ENCODE results near the gene CRYBB3. TPM values are rescaled to one million over a fixed set of nuclear protein-coding genes. Genes with fewer than 3 reads are reported as not detected.

CRYBB3 gene
- not detected for polyA plus RNA-seq (2013)

- Histone ChIP-seq H3K4me3 (ENCODE audit: control insufficient read depth in 1 of 7, extremely low read depth in 1 of 7, insufficient read depth in 4 of 7, low read depth in 2 of 7, low read length in 6 of 7) (no peak within 1 kb of the TSS), H3K4me1 (ENCODE audit: control extremely low read depth in 1 of 4, control insufficient read depth in 4 of 4, insufficient read depth in 4 of 4, low read length in 3 of 4) (no peaks in the 10 kb centered on the region), H3K27me3 (replicated peaks in 2 of 5; ENCODE audit: control insufficient read depth in 4 of 5, insufficient read depth in 5 of 5, low read length in 4 of 5) (peaks cover 0 to 1% (median 0%) of the 10 kb centered on the region in 5 experiments), H3K27ac (ENCODE audit: insufficient read depth in 1 of 2, low read depth in 1 of 2, low read length in 2 of 2, poor library complexity in 1 of 2, severe bottlenecking in 2 of 2) (no peak within 1 kb of the TSS), H3K36me3 (ENCODE audit: control insufficient read depth in 4 of 4, insufficient read depth in 4 of 4, low read length in 3 of 4) (no peaks in the 10 kb centered on the region), H3K9me3 (ENCODE audit: control extremely low read depth in 1 of 5, control insufficient read depth in 4 of 5, insufficient read depth in 2 of 5, low read depth in 1 of 5, low read length in 4 of 5) (no peaks in the 10 kb centered on the region)
- ChIA-PET POLR2A (no interaction called here), CTCF (interaction anchor here (4.0 kb wide), 1 partner anchor 573 kb away, joined by 17 read pairs; no protein-coding TSS in a partner anchor)
- no peak for DNase-seq
- WGBS (ENCODE audit: insufficient coverage), result 94% methylated on average over 15 of the region's 17 CpGs
Observed at GRCh38 chr22:25199731-25200520, at the start of gene CRYBB3. Gene CRYBB3, plus strand, starts transcription at chr22:25199858. Its CDS starts 1,539 bp downstream, at chr22:25201397.

- peak in 1 of 3 donors; percentile 15 for DNase-seq
- 89% methylated on average over 5 of the region's 8 CpGs for WGBS (ENCODE audit: insufficient coverage)
- Histone ChIP-seq H3K27ac (ENCODE audit: insufficient read depth in 1 of 2, low read depth in 1 of 2, low read length in 2 of 2, poor library complexity in 1 of 2, severe bottlenecking in 2 of 2) (no peak overlapping the region), H3K4me1 (ENCODE audit: control extremely low read depth in 1 of 4, control insufficient read depth in 4 of 4, insufficient read depth in 4 of 4, low read length in 3 of 4) (no peaks in the 10 kb centered on the region), H3K36me3 (ENCODE audit: control insufficient read depth in 4 of 4, insufficient read depth in 4 of 4, low read length in 3 of 4) (no peaks in the 10 kb centered on the region), H3K9me3 (ENCODE audit: control extremely low read depth in 1 of 5, control insufficient read depth in 4 of 5, insufficient read depth in 2 of 5, low read depth in 1 of 5, low read length in 4 of 5) (no peaks in the 10 kb centered on the region), H3K27me3 (replicated peaks in 2 of 5; ENCODE audit: control insufficient read depth in 4 of 5, insufficient read depth in 5 of 5, low read length in 4 of 5) (no peaks in the 10 kb centered on the region), H3K4me3 (ENCODE audit: control insufficient read depth in 1 of 7, extremely low read depth in 1 of 7, insufficient read depth in 4 of 7, low read depth in 2 of 7, low read length in 6 of 7) (no peak overlapping the region)
- ChIA-PET CTCF (no interaction called here), POLR2A (no interaction called here)
Observed at GRCh38 chr22:25153961-25154666, 45.5 kb upstream of the CRYBB3 start.

GRCh38 chr22:25154667-25154999, 45.0 kb upstream of the CRYBB3 start:
- DNase-seq, result no peak
- ChIA-PET CTCF (no interaction called here), POLR2A (no interaction called here)
- Histone ChIP-seq H3K4me1 (ENCODE audit: control extremely low read depth in 1 of 4, control insufficient read depth in 4 of 4, insufficient read depth in 4 of 4, low read length in 3 of 4) (no peaks in the 10 kb centered on the region), H3K36me3 (ENCODE audit: control insufficient read depth in 4 of 4, insufficient read depth in 4 of 4, low read length in 3 of 4) (no peaks in the 10 kb centered on the region), H3K9me3 (ENCODE audit: control extremely low read depth in 1 of 5, control insufficient read depth in 4 of 5, insufficient read depth in 2 of 5, low read depth in 1 of 5, low read length in 4 of 5) (no peaks in the 10 kb centered on the region), H3K27me3 (replicated peaks in 2 of 5; ENCODE audit: control insufficient read depth in 4 of 5, insufficient read depth in 5 of 5, low read length in 4 of 5) (no peaks in the 10 kb centered on the region), H3K4me3 (ENCODE audit: control insufficient read depth in 1 of 7, extremely low read depth in 1 of 7, insufficient read depth in 4 of 7, low read depth in 2 of 7, low read length in 6 of 7) (no peak overlapping the region), H3K27ac (ENCODE audit: insufficient read depth in 1 of 2, low read depth in 1 of 2, low read length in 2 of 2, poor library complexity in 1 of 2, severe bottlenecking in 2 of 2) (no peak overlapping the region)
- 100% methylated on average over 1 of the region's 2 CpGs for WGBS (ENCODE audit: insufficient coverage)

GRCh38 chr22:25156736-25157135, 42.9 kb upstream of the CRYBB3 start:
- no peak overlapping the region for H3K4me3 ChIP-seq (ENCODE audit: control insufficient read depth in 1 of 7, extremely low read depth in 1 of 7, insufficient read depth in 4 of 7, low read depth in 2 of 7, low read length in 6 of 7)
- H3K27ac ChIP-seq (ENCODE audit: insufficient read depth in 1 of 2, low read depth in 1 of 2, low read length in 2 of 2, poor library complexity in 1 of 2, severe bottlenecking in 2 of 2), result no peak overlapping the region
- ChIA-PET POLR2A (no interaction called here), CTCF (no interaction called here)
- 100% methylated on average over 1 of the region's 4 CpGs for WGBS (ENCODE audit: insufficient coverage)
- H3K9me3 ChIP-seq (ENCODE audit: control extremely low read depth in 1 of 5, control insufficient read depth in 4 of 5, insufficient read depth in 2 of 5, low read depth in 1 of 5, low read length in 4 of 5), result no peaks in the 10 kb centered on the region
- H3K4me1 ChIP-seq (ENCODE audit: control extremely low read depth in 1 of 4, control insufficient read depth in 4 of 4, insufficient read depth in 4 of 4, low read length in 3 of 4), result no peaks in the 10 kb centered on the region
- DNase-seq, result no peak
- no peaks in the 10 kb centered on the region for H3K36me3 ChIP-seq (ENCODE audit: control insufficient read depth in 4 of 4, insufficient read depth in 4 of 4, low read length in 3 of 4)
- H3K27me3 ChIP-seq (replicated peaks in 2 of 5; ENCODE audit: control insufficient read depth in 4 of 5, insufficient read depth in 5 of 5, low read length in 4 of 5), result no peaks in the 10 kb centered on the region

- 89% methylated on average over 9 of the region's 10 CpGs for WGBS (ENCODE audit: insufficient coverage)
- ChIA-PET POLR2A (no interaction called here), CTCF (no interaction called here)
- Histone ChIP-seq H3K4me1 (ENCODE audit: control extremely low read depth in 1 of 4, control insufficient read depth in 4 of 4, insufficient read depth in 4 of 4, low read length in 3 of 4) (no peaks in the 10 kb centered on the region), H3K9me3 (ENCODE audit: control extremely low read depth in 1 of 5, control insufficient read depth in 4 of 5, insufficient read depth in 2 of 5, low read depth in 1 of 5, low read length in 4 of 5) (no peaks in the 10 kb centered on the region), H3K36me3 (ENCODE audit: control insufficient read depth in 4 of 4, insufficient read depth in 4 of 4, low read length in 3 of 4) (no peaks in the 10 kb centered on the region), H3K4me3 (ENCODE audit: control insufficient read depth in 1 of 7, extremely low read depth in 1 of 7, insufficient read depth in 4 of 7, low read depth in 2 of 7, low read length in 6 of 7) (no peak overlapping the region), H3K27me3 (replicated peaks in 2 of 5; ENCODE audit: control insufficient read depth in 4 of 5, insufficient read depth in 5 of 5, low read length in 4 of 5) (no peaks in the 10 kb centered on the region), H3K27ac (ENCODE audit: insufficient read depth in 1 of 2, low read depth in 1 of 2, low read length in 2 of 2, poor library complexity in 1 of 2, severe bottlenecking in 2 of 2) (no peak overlapping the region)
- no peak for DNase-seq
Observed at GRCh38 chr22:25159028-25159427, 40.6 kb upstream of the CRYBB3 start.

- CTCF ChIA-PET, result no interaction called here
- no peak overlapping the region for H3K4me3 ChIP-seq (ENCODE audit: control insufficient read depth in 1 of 7, extremely low read depth in 1 of 7, insufficient read depth in 4 of 7, low read depth in 2 of 7, low read length in 6 of 7)
- WGBS (ENCODE audit: insufficient coverage), result 95% methylated on average over 11 of the region's 11 CpGs
- no peaks in the 10 kb centered on the region for H3K9me3 ChIP-seq (ENCODE audit: control extremely low read depth in 1 of 5, control insufficient read depth in 4 of 5, insufficient read depth in 2 of 5, low read depth in 1 of 5, low read length in 4 of 5)
- H3K36me3 ChIP-seq (ENCODE audit: control insufficient read depth in 4 of 4, insufficient read depth in 4 of 4, low read length in 3 of 4), result no peaks in the 10 kb centered on the region
- no peaks in the 10 kb centered on the region for H3K27me3 ChIP-seq (replicated peaks in 2 of 5; ENCODE audit: control insufficient read depth in 4 of 5, insufficient read depth in 5 of 5, low read length in 4 of 5)
- H3K27ac ChIP-seq (ENCODE audit: insufficient read depth in 1 of 2, low read depth in 1 of 2, low read length in 2 of 2, poor library complexity in 1 of 2, severe bottlenecking in 2 of 2), result no peak overlapping the region
- POLR2A ChIA-PET, result no interaction called here
- DNase-seq, result no peak
- no peaks in the 10 kb centered on the region for H3K4me1 ChIP-seq (ENCODE audit: control extremely low read depth in 1 of 4, control insufficient read depth in 4 of 4, insufficient read depth in 4 of 4, low read length in 3 of 4)
Observed at GRCh38 chr22:25160120-25160996, 39.3 kb upstream of the CRYBB3 start.
